ENCODE data around the gene RUFY1. TPM values are rescaled to one million over a fixed set of nuclear protein-coding genes. Genes with fewer than 3 reads are reported as not detected.

RUFY1 gene
- total RNA-seq, 2 donors from 2014 or later = 56.2 to 86.3 TPM

GRCh38 chr5:179617930-179618329 lies 67.6 kb downstream of the RUFY1 start:
- DNase-seq (ENCODE audit: low spot score) = no peak
- Histone ChIP-seq H3K9me3 (no peaks in the 10 kb centered on the region), H3K27ac (no peak overlapping the region), H3K4me3 (no peak overlapping the region), H3K4me1 (ENCODE audit: control insufficient read depth in 1 of 2, low read depth in 2 of 2) (peaks cover 45 to 62% of the 10 kb centered on the region in 2 donors), H3K27me3 (replicated peaks; ENCODE audit: insufficient read depth) (no peaks in the 10 kb centered on the region), H3K36me3 (peaks cover 72% of the 10 kb centered on the region)
- no peak for ATAC-seq (ENCODE audit: insufficient number of reproducible peaks, low FRiP score, low read depth)
- TF ChIP-seq, protein P1, sequence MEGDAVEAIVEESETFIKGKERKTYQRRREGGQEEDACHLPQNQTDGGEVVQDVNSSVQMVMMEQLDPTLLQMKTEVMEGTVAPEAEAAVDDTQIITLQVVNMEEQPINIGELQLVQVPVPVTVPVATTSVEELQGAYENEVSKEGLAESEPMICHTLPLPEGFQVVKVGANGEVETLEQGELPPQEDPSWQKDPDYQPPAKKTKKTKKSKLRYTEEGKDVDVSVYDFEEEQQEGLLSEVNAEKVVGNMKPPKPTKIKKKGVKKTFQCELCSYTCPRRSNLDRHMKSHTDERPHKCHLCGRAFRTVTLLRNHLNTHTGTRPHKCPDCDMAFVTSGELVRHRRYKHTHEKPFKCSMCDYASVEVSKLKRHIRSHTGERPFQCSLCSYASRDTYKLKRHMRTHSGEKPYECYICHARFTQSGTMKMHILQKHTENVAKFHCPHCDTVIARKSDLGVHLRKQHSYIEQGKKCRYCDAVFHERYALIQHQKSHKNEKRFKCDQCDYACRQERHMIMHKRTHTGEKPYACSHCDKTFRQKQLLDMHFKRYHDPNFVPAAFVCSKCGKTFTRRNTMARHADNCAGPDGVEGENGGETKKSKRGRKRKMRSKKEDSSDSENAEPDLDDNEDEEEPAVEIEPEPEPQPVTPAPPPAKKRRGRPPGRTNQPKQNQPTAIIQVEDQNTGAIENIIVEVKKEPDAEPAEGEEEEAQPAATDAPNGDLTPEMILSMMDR (IDR thresholded peaks at IDR 0.05) = no peak

GRCh38 chr5:179618923-179619554 lies 68.7 kb downstream of the RUFY1 start:
- H3K36me3 ChIP-seq = peaks cover 61% of the 10 kb centered on the region
- no peaks in the 10 kb centered on the region for H3K9me3 ChIP-seq
- TF ChIP-seq, protein P1 (IDR thresholded peaks at IDR 0.05) = no peak
- peaks cover 45 to 62% of the 10 kb centered on the region in 2 donors for H3K4me1 ChIP-seq (ENCODE audit: control insufficient read depth in 1 of 2, low read depth in 2 of 2)
- DNase-seq (ENCODE audit: low spot score) (no peak), ATAC-seq (ENCODE audit: insufficient number of reproducible peaks, low FRiP score, low read depth) (no peak)
- H3K4me3 ChIP-seq = peak overlapping the region; percentile 100
- H3K27me3 ChIP-seq (replicated peaks; ENCODE audit: insufficient read depth) = no peaks in the 10 kb centered on the region
- no peak overlapping the region for H3K27ac ChIP-seq

- H3K4me1 ChIP-seq (ENCODE audit: control insufficient read depth in 1 of 2, low read depth in 2 of 2) = peaks cover 51 to 69% of the 10 kb centered on the region in 2 donors
- H3K36me3 ChIP-seq = peaks cover 54% of the 10 kb centered on the region
- peak overlapping the region; percentile 100 for H3K4me3 ChIP-seq
- no peak for ATAC-seq (ENCODE audit: insufficient number of reproducible peaks, low FRiP score, low read depth)
- H3K9me3 ChIP-seq = no peaks in the 10 kb centered on the region
- H3K27ac ChIP-seq = no peak overlapping the region
- DNase-seq (ENCODE audit: low spot score) = no peak
- no peaks in the 10 kb centered on the region for H3K27me3 ChIP-seq (replicated peaks; ENCODE audit: insufficient read depth)
- TF ChIP-seq, protein P1 (IDR thresholded peaks at IDR 0.05) = no peak
These were observed 69.4 kb downstream of the RUFY1 start for GRCh38 chr5:179619776-179620175.

- Histone ChIP-seq H3K9me3 (no peaks in the 10 kb centered on the region), H3K36me3 (peaks cover 48% of the 10 kb centered on the region), H3K27me3 (replicated peaks; ENCODE audit: insufficient read depth) (no peaks in the 10 kb centered on the region), H3K4me1 (ENCODE audit: control insufficient read depth in 1 of 2, low read depth in 2 of 2) (peaks cover 51 to 66% of the 10 kb centered on the region in 2 donors), H3K4me3 (peak overlapping the region; percentile 100), H3K27ac (peak overlapping the region; percentile 36 to 79)
- TF ChIP-seq, protein P1 (IDR thresholded peaks at IDR 0.05) = no peak
- DNase-seq (ENCODE audit: low spot score) (no peak), ATAC-seq (ENCODE audit: insufficient number of reproducible peaks, low FRiP score, low read depth) (no peak)
These were observed 69.9 kb downstream of the RUFY1 start for GRCh38 chr5:179620293-179620692.

DNA sequence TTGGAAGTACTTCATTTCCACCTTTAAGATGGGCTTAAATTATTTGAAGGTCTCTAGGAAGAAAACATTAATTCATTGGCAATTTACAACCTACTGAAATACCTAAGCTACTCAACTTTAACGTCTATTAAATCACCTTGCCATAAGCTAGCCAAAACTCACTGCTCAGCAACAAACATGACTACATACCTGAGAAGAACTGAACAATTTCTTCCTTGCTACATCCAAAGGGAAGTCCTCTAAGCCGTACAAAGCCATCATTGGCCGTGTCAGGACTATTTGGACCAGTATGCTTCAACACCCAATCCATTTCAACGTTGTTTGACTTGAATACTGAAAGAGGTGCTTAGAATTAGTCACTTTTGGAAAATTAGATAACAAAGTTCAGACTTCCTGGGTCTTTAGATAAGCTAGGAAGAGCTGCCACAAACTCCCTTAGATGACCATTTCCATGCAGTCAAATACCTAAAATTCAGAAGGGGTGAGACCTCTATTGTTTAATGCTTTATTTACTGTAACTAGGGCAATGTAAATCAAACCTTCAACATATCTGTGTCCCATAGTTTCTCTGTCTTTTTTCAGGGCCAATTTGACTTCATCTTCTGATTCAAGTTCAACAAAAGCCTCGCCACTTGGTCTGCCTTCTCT lies 70.5 kb downstream of the RUFY1 start:
- Histone ChIP-seq H3K36me3 (peaks cover 43% of the 10 kb centered on the region), H3K4me1 (ENCODE audit: control insufficient read depth in 1 of 2, low read depth in 2 of 2) (peaks cover 51 to 63% of the 10 kb centered on the region in 2 donors), H3K9me3 (no peaks in the 10 kb centered on the region), H3K27me3 (replicated peaks; ENCODE audit: insufficient read depth) (no peaks in the 10 kb centered on the region), H3K27ac (peak overlapping the region; percentile 36 to 79), H3K4me3 (peak overlapping the region; percentile 100)
- no peak for ATAC-seq (ENCODE audit: insufficient number of reproducible peaks, low FRiP score, low read depth)
- TF ChIP-seq, protein P1 (IDR thresholded peaks at IDR 0.05) = no peak
- DNase-seq (ENCODE audit: low spot score) = no peak
